ENCODE data around the gene TRMT5. TPM values are rescaled to one million over a fixed set of nuclear protein-coding genes. Genes with fewer than 3 reads are reported as not detected.

The TRMT5 gene
- total RNA-seq, 1 donor: 16.0 TPM

GRCh38 chr14:60968099-60968498 lies 12.8 kb downstream of the TRMT5 start:
- DNase-seq (ENCODE audit: low read depth): no peak
- no peak overlapping the region for H3K4me3 ChIP-seq (ENCODE audit: low read depth, low read length)
- no peak for TF ChIP-seq CTCF (IDR thresholded peaks at IDR 0.05; ENCODE audit: insufficient read depth, low read depth, low read length)

GRCh38 chr14:60965402-60965801 lies 15.5 kb downstream of the TRMT5 start:
- H3K4me3 ChIP-seq (ENCODE audit: low read depth, low read length): no peak overlapping the region
- no peak for TF ChIP-seq CTCF (IDR thresholded peaks at IDR 0.05; ENCODE audit: insufficient read depth, low read depth, low read length)

DNA sequence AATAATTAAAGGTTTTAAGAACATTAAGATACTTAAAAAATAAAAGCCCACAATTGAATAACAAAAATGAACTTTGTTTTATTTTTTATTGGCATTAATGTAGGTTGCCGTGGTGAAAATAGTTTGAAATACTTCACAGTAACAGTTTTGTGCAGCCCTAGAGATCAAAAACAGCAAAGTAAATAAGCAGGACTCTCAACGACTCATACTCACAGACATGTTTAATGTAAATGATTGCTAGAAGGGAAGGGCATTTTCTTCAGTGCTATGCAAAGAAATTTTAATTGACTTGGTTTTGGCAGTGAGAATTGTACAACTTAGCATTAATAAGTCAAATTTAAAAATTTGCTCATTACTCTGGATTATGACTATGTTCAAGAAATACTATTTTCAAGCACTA lies 16.0 kb downstream of the TRMT5 start:
- no peak for DNase-seq (ENCODE audit: low read depth)
- H3K4me3 ChIP-seq (ENCODE audit: low read depth, low read length): no peak overlapping the region
- TF ChIP-seq CTCF (IDR thresholded peaks at IDR 0.05; ENCODE audit: insufficient read depth, low read depth, low read length): no peak

More at GRCh38 chr14:60965402-60965801, 15.5 kb downstream of the TRMT5 start:
- peak; percentile 85 for DNase-seq (ENCODE audit: low read depth)

DNA sequence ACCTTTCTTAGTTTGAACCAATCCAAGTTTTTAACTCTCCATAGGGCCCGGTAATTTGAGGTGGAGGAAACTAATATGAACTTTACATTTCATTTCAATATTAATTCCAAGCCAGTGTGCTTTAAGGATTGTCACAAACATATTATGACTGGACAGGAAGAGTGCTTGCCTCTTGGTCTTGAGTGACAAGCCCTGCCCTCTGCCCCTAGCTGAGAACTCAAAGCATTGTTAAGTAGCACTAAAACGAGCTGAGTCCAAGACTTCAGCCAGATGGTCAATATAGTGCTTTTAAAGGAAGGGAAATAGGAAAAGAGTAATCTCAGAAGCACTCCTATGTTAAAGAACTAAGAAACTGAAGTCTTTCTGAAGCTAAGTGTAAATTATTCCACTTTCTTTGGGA lies 17.1 kb downstream of the TRMT5 start:
- TF ChIP-seq CTCF (IDR thresholded peaks at IDR 0.05; ENCODE audit: insufficient read depth, low read depth, low read length): no peak
- DNase-seq (ENCODE audit: low read depth): no peak
- H3K4me3 ChIP-seq (ENCODE audit: low read depth, low read length): no peak overlapping the region

- no peak for DNase-seq (ENCODE audit: low read depth)
- H3K4me3 ChIP-seq (ENCODE audit: low read depth, low read length): no peak overlapping the region
- no peak for TF ChIP-seq CTCF (IDR thresholded peaks at IDR 0.05; ENCODE audit: insufficient read depth, low read depth, low read length)
Observed at GRCh38 chr14:60958146-60958545, 22.7 kb downstream of the TRMT5 start.

- TF ChIP-seq CTCF (IDR thresholded peaks at IDR 0.05; ENCODE audit: insufficient read depth, low read depth, low read length): no peak
- H3K4me3 ChIP-seq (ENCODE audit: low read depth, low read length): no peak overlapping the region
- DNase-seq (ENCODE audit: low read depth): no peak
Observed at GRCh38 chr14:60956632-60957031, 24.2 kb downstream of the TRMT5 start.

- DNase-seq (ENCODE audit: low read depth): no peak
- no peak overlapping the region for H3K4me3 ChIP-seq (ENCODE audit: low read depth, low read length)
- TF ChIP-seq CTCF (IDR thresholded peaks at IDR 0.05; ENCODE audit: insufficient read depth, low read depth, low read length): no peak
Observed at GRCh38 chr14:60956202-60956601, 24.7 kb downstream of the TRMT5 start.

All from fibroblast of villous mesenchyme (primary cell).